DOHH2 (cell line): ENCODE results near the gene PATL1.

ENCODE experiments used
- H3F3A ChIP-seq: fragments of 200-600 bp; sonication (generic), shearing (Covaris generic); 2 replicates; pipeline ENCODE4 v1.6.0; 2016; ENCODE audit warnings: antibody characterized with exemption, mild to moderate bottlenecking; ENCODE audit not compliant: control insufficient read depth, insufficient read depth
- H3K27ac ChIP-seq: fragments of 200-600 bp; sonication (generic); 2 replicates; pipeline ENCODE4 v1.5.1; 2014; ENCODE audit warnings: low read depth, mild to moderate bottlenecking, low read length, moderate library complexity
- H3K27me3 ChIP-seq: fragments of 200-600 bp; sonication (generic); 2 replicates; pipeline ENCODE4 v1.6.1; 2014; ENCODE audit warnings: mild to moderate bottlenecking, low read length, mixed read lengths; ENCODE audit not compliant: control insufficient read depth
- H3K36me3 ChIP-seq: fragments of 200-600 bp; sonication (generic); 2 replicates; pipeline ENCODE4 v1.6.1; 2014; ENCODE audit warnings: mild to moderate bottlenecking, low read length, moderate library complexity, mixed read lengths; ENCODE audit not compliant: control insufficient read depth
- H3K4me1 ChIP-seq: fragments of 200-600 bp; sonication (generic); 2 replicates; pipeline ENCODE4 v1.6.1; 2014; ENCODE audit warnings: mild to moderate bottlenecking, low read length, mixed read lengths; ENCODE audit not compliant: control insufficient read depth
- H3K4me2 ChIP-seq: fragments of 200-600 bp; sonication (generic); 2 replicates; pipeline ENCODE4 v1.6.0; 2014; ENCODE audit warnings: mild to moderate bottlenecking, low read length, moderate library complexity
- H3K4me3 ChIP-seq: fragments of 200-600 bp; sonication (generic); 2 replicates; pipeline ENCODE4 v1.5.1; 2014; ENCODE audit warnings: mild to moderate bottlenecking, low read length, mixed read lengths
- H3K79me2 ChIP-seq: fragments of 200-600 bp; sonication (generic); 2 replicates; pipeline ENCODE4 v1.6.1; 2014; ENCODE audit warnings: mild to moderate bottlenecking, low read length, mixed read lengths; ENCODE audit not compliant: control insufficient read depth
- H3K9me2 ChIP-seq: fragments of 200-600 bp; sonication (generic); replicated peaks from 2 replicates; pipeline ENCODE4 v1.6.1; 2014; ENCODE audit warnings: mild to moderate bottlenecking, low read length, mixed read lengths; ENCODE audit not compliant: control insufficient read depth
- H3K9me3 ChIP-seq: fragments of 200-600 bp; sonication (generic); 2 replicates; pipeline ENCODE4 v1.6.1; 2014; ENCODE audit warnings: antibody characterized with exemption, low read length, mixed read lengths; ENCODE audit not compliant: control insufficient read depth, insufficient read depth
- H4K20me1 ChIP-seq: fragments of 200-600 bp; sonication (generic); 2 replicates; pipeline ENCODE4 v1.6.0; 2014; ENCODE audit warnings: low read depth, mild to moderate bottlenecking, antibody characterized with exemption, low read length, moderate library complexity; ENCODE audit not compliant: control insufficient read depth, insufficient read depth
- CTCF ChIP-seq: fragments of 200-600 bp; sonication (generic); IDR thresholded peaks from one replicate; pipeline ENCODE4 v1.5.1; 2014; ENCODE audit warnings: antibody characterized with exemption, mild to moderate bottlenecking, low read depth, low read length; ENCODE audit not compliant: poor library complexity, severe bottlenecking
- EZH2phosphoT487 ChIP-seq: fragments of 200-600 bp; sonication (generic); IDR thresholded peaks from 2 replicates; pipeline ENCODE4 v1.6.1; 2017; ENCODE audit warnings: borderline replicate concordance, mild to moderate bottlenecking, antibody characterized with exemption, low read length, moderate library complexity, mixed read lengths

Gene PATL1

GRCh38 chr11:59660621-59661020 is 8.2 kb downstream of the PATL1 start:
- Histone ChIP-seq H4K20me1 (peaks cover 8% of the 10 kb centered on the region; the same call in 1 of the 2 replicates), H3K9me3 (no peaks in the 10 kb centered on the region)

GRCh38 chr11:59659981-59660380 is 8.9 kb downstream of the PATL1 start:
- Histone ChIP-seq H3K27ac (no peak overlapping the region; the same call in 1 of the 2 replicates), H3K9me3 (no peaks in the 10 kb centered on the region), H3K79me2 (peaks cover 49% of the 10 kb centered on the region), H3K27me3 (no peaks in the 10 kb centered on the region), H3K9me2 (no peaks in the 10 kb centered on the region), H3F3A (peaks cover 8% of the 10 kb centered on the region; the same call in 1 of the 2 replicates), H3K4me3 (no peak overlapping the region), H3K4me1 (peaks cover 28% of the 10 kb centered on the region), H4K20me1 (peaks cover 8% of the 10 kb centered on the region; the same call in 1 of the 2 replicates), H3K4me2 (peak overlapping the region; percentile 34), H3K36me3 (peaks cover 98% of the 10 kb centered on the region)
- TF ChIP-seq EZH2phosphoT487 (no peak), CTCF (no peak)

More at GRCh38 chr11:59660621-59661020, 8.2 kb downstream of the PATL1 start:
- H3K27ac ChIP-seq, result no peak overlapping the region; the same call in 1 of the 2 replicates
- no peaks in the 10 kb centered on the region for H3K9me2 ChIP-seq
- H3F3A ChIP-seq, result peaks cover 8% of the 10 kb centered on the region; the same call in 1 of the 2 replicates
- TF ChIP-seq CTCF (no peak), EZH2phosphoT487 (no peak)
- H3K4me1 ChIP-seq, result peaks cover 28% of the 10 kb centered on the region
- peaks cover 98% of the 10 kb centered on the region for H3K36me3 ChIP-seq
- peaks cover 54% of the 10 kb centered on the region for H3K79me2 ChIP-seq
- no peaks in the 10 kb centered on the region for H3K27me3 ChIP-seq
- peak overlapping the region; percentile 34 for H3K4me2 ChIP-seq
- no peak overlapping the region for H3K4me3 ChIP-seq

GRCh38 chr11:59658036-59658435 is 10.8 kb downstream of the PATL1 start:
- H3K9me3 ChIP-seq, result no peaks in the 10 kb centered on the region
- peaks cover 8% of the 10 kb centered on the region; the same call in 1 of the 2 replicates for H3F3A ChIP-seq
- H3K79me2 ChIP-seq, result peaks cover 31% of the 10 kb centered on the region
- no peaks in the 10 kb centered on the region for H3K9me2 ChIP-seq
- H3K4me3 ChIP-seq, result no peak overlapping the region
- no peaks in the 10 kb centered on the region for H3K27me3 ChIP-seq
- H4K20me1 ChIP-seq, result peaks cover 8% of the 10 kb centered on the region; the same call in 1 of the 2 replicates
- TF ChIP-seq EZH2phosphoT487, result no peak
- H3K4me1 ChIP-seq, result peaks cover 22% of the 10 kb centered on the region
- peaks cover 98% of the 10 kb centered on the region for H3K36me3 ChIP-seq
- no peak overlapping the region for H3K4me2 ChIP-seq
- no peak overlapping the region for H3K27ac ChIP-seq

- Histone ChIP-seq H4K20me1 (peaks cover 3% of the 10 kb centered on the region; the same call in 1 of the 2 replicates), H3F3A (no peaks in the 10 kb centered on the region), H3K4me2 (no peak overlapping the region), H3K27ac (no peak overlapping the region), H3K79me2 (peaks cover 3% of the 10 kb centered on the region), H3K9me3 (no peaks in the 10 kb centered on the region), H3K9me2 (no peaks in the 10 kb centered on the region), H3K27me3 (no peaks in the 10 kb centered on the region), H3K4me3 (no peak overlapping the region), H3K36me3 (peaks cover 97% of the 10 kb centered on the region), H3K4me1 (peaks cover 2% of the 10 kb centered on the region)
- TF ChIP-seq CTCF (no peak), EZH2phosphoT487 (no peak)
These were observed 13.9 kb downstream of the PATL1 start for GRCh38 chr11:59654893-59655292.
